K562 (cell line): ENCODE results near the gene RUNX1. TPM values are rescaled to one million over a fixed set of nuclear protein-coding genes. Genes with fewer than 3 reads are reported as not detected.
A peak's percentile ranks its signal among the peaks of the same experiment; 100 is the strongest.

Source experiments
- ARID3B ChIP-seq: fragments of 250-450 bp; sonication (Bioruptor Pico); IDR thresholded peaks from 2 replicates; pipeline ENCODE4 v1.4.0; 2020; ENCODE audit warnings: borderline replicate concordance
- BDP1 ChIP-seq: IDR thresholded peaks from 3 replicates; pipeline ENCODE4 v1.6.1; 2011; ENCODE audit not compliant: insufficient read length, insufficient read depth
- BHLHE40 ChIP-seq: IDR thresholded peaks from 2 replicates; pipeline ENCODE4 v1.6.1; 2011; ENCODE audit warnings: low read length, improper control_type of control experiment
- CBFA2T3 ChIP-seq: fragments of 450-650 bp; IDR thresholded peaks from 2 replicates; pipeline ENCODE4 v1.6.1; 2017
- EHMT2 ChIP-seq: fragments of 450-650 bp; IDR thresholded peaks from 2 replicates; pipeline ENCODE4 v1.6.1; 2018; ENCODE audit warnings: antibody characterized with exemption
- ESRRA ChIP-seq: fragments of 450-650 bp; IDR thresholded peaks from 2 replicates; pipeline ENCODE4 v1.6.1; 2014; ENCODE audit warnings: low read depth, mild to moderate bottlenecking, moderate library complexity, borderline replicate concordance
- HDAC2 ChIP-seq: fragments of 450-650 bp; IDR thresholded peaks from 2 replicates; pipeline ENCODE4 v1.6.1; 2016; ENCODE audit warnings: mild to moderate bottlenecking
- IFI16 ChIP-seq: fragments of 250-450 bp; sonication (Bioruptor Pico); IDR thresholded peaks from 2 replicates; pipeline ENCODE4 v2.1.2; 2022; ENCODE audit warnings: mild to moderate bottlenecking, inconsistent platforms
- KDM1A ChIP-seq, 2 experiments: fragments of 450-650 bp; IDR thresholded peaks; 2 replicates each; pipeline ENCODE4 v1.6.1; 2016; ENCODE audit warnings: mild to moderate bottlenecking in 2 of 2
- MAZ ChIP-seq, 2 experiments: fragments of 450-650 bp in 1 of 2; sonication (generic) in 1 of 2; formaldehyde crosslinking; IDR thresholded peaks in 1 of 2; conservative IDR thresholded peaks in 1 of 2; 2 replicates each; pipeline versions ENCODE4 v1.4.0 to v1.5.0; 2020; ENCODE audit warnings: mild to moderate bottlenecking in 1 of 2, missing genetic modification reagents in 1 of 2
- NCOR1 ChIP-seq: fragments of 450-650 bp; IDR thresholded peaks from 2 replicates; pipeline ENCODE4 v1.6.1; 2016; ENCODE audit warnings: mild to moderate bottlenecking, moderate library complexity
- NRF1 ChIP-seq, 2 experiments: fragments of 450-650 bp; IDR thresholded peaks in 1 of 2; conservative IDR thresholded peaks in 1 of 2; 2 replicates each; pipeline ENCODE4 v1.6.1; 2014; ENCODE audit warnings: mild to moderate bottlenecking in 2 of 2
- PML ChIP-seq: IDR thresholded peaks from 2 replicates; pipeline ENCODE4 v1.6.1; 2012; ENCODE audit warnings: low read length, inconsistent platforms
- RFX1 ChIP-seq: fragments of 450-650 bp; IDR thresholded peaks from 2 replicates; pipeline ENCODE4 v1.6.1; 2016; ENCODE audit warnings: mild to moderate bottlenecking, moderate library complexity
- SMARCA4 ChIP-seq: fragments of 450-650 bp; IDR thresholded peaks from 2 replicates; pipeline ENCODE4 v1.6.1; 2016
- SMARCA5 ChIP-seq: fragments of 450-650 bp; IDR thresholded peaks from 2 replicates; pipeline ENCODE4 v1.6.1; 2016
- SOX6 ChIP-seq: fragments of 450-650 bp; IDR thresholded peaks from 2 replicates; pipeline ENCODE4 v1.6.1; 2014; ENCODE audit warnings: mild to moderate bottlenecking
- SREBF1 ChIP-seq: fragments of 150-350 bp; IDR thresholded peaks from 2 replicates; pipeline ENCODE4 v1.6.1; 2014; ENCODE audit warnings: antibody characterized with exemption, low read depth, low read length, borderline replicate concordance
- SRSF1 ChIP-seq: fragments of 200-400 bp; formaldehyde crosslinking; IDR thresholded peaks from 2 replicates; pipeline ENCODE4 v1.6.1; 2017; ENCODE audit warnings: mild to moderate bottlenecking, low read depth, low read length, moderate library complexity
- STAT5A ChIP-seq: IDR thresholded peaks from 2 replicates; pipeline ENCODE4 v1.6.1; 2012; ENCODE audit warnings: low read length, inconsistent platforms, borderline replicate concordance
- TBL1XR1 ChIP-seq, 2 experiments: IDR thresholded peaks; 2 replicates each; pipeline ENCODE4 v1.6.1; 2012; ENCODE audit warnings: improper control_type of control experiment in 2 of 2, low read length in 2 of 2, mild to moderate bottlenecking in 1 of 2
- TEAD4 ChIP-seq, 2 experiments: sonication (generic) in 1 of 2; formaldehyde crosslinking in 1 of 2; IDR thresholded peaks; 2 replicates each; pipeline versions ENCODE4 v1.6.1 to v1.8.0; 2012 to 2022; ENCODE audit warnings: borderline replicate concordance in 1 of 2, inconsistent platforms in 1 of 2, low read length in 1 of 2, mild to moderate bottlenecking in 1 of 2, missing genetic modification reagents in 1 of 2
- ZBTB1 ChIP-seq: sonication (generic); formaldehyde crosslinking; IDR thresholded peaks from 2 replicates; pipeline ENCODE4 v1.8.1; 2023; ENCODE audit warnings: missing genetic modification reagents, low read depth, mild to moderate bottlenecking, borderline replicate concordance
- ZFP36 ChIP-seq: fragments of 150-350 bp; IDR thresholded peaks from 2 replicates; pipeline ENCODE4 v1.6.1; 2018; ENCODE audit warnings: low read length, low read depth; ENCODE audit not compliant: partially characterized antibody
- ZNF561 ChIP-seq: fragments of 450-650 bp; formaldehyde crosslinking; conservative IDR thresholded peaks from 2 replicates; pipeline ENCODE4 v1.4.0; 2020; ENCODE audit warnings: mild to moderate bottlenecking, moderate library complexity
- ZNF75A ChIP-seq: fragments of 450-650 bp; formaldehyde crosslinking; IDR thresholded peaks from 2 replicates; pipeline ENCODE4 v1.4.0; 2020; ENCODE audit warnings: mild to moderate bottlenecking
- ZNF785 ChIP-seq: fragments of 250-450 bp; sonication (Bioruptor Pico); IDR thresholded peaks from 2 replicates; pipeline ENCODE4 v1.4.0; 2020; ENCODE audit warnings: mild to moderate bottlenecking
- ZZZ3 ChIP-seq: fragments of 450-650 bp; IDR thresholded peaks from 2 replicates; pipeline ENCODE4 v1.6.1; 2016; ENCODE audit warnings: antibody characterized with exemption, mild to moderate bottlenecking, moderate library complexity
- polyA plus RNA-seq, 8 experiments: library from polyadenylated mRNA; depleted of rRNA in 4 of 8; stranded (reverse) in 5 of 8; unstranded in 3 of 8; fragments of >200 nt; fragmentation: Nextera tagmentation in 2 of 8; fragmentation: Illumina TruSeq in 1 of 8; extraction: Ambion mirVana in 2 of 8; extraction: Trizol in 1 of 8; gene quantifications; 2 replicates each; pipeline versions ENCODE4 v1.2.1 to v1.2.3, GENCODE V29; 2011 to 2014; ENCODE audit warnings: inconsistent platforms in 1 of 8, missing spikeins in 1 of 8
- total RNA-seq, 7 experiments: library from RNA; depleted of rRNA in 6 of 7; stranded (reverse); fragments of >200 nt in 6 of 7; fragmentation: Illumina TruSeq in 2 of 7; extraction: Trizol in 2 of 7; gene quantifications; 2 replicates each; pipeline versions ENCODE4 v1.2.1 to v1.2.3, GENCODE V29; 2011 to 2021; ENCODE audit warnings: low replicate concordance in 1 of 7
- TF ChIP-seq, protein P1 (sequence below), 2 experiments: fragments of 450-650 bp in 1 of 2; sonication (generic) in 1 of 2; formaldehyde crosslinking in 1 of 2; IDR thresholded peaks in 1 of 2; conservative IDR thresholded peaks in 1 of 2; 2 replicates each; pipeline versions ENCODE4 v1.6.1 to v1.8.1; 2016 to 2023; ENCODE audit warnings: mild to moderate bottlenecking in 2 of 2, moderate library complexity in 2 of 2, inconsistent platforms in 1 of 2, missing genetic modification reagents in 1 of 2
- TF ChIP-seq, protein P2 (sequence below): fragments of 450-650 bp; conservative IDR thresholded peaks from 2 replicates; pipeline ENCODE4 v1.6.1; 2016; ENCODE audit warnings: missing genetic modification characterization, low read depth, mild to moderate bottlenecking, missing compliant biosample characterization, moderate library complexity

RUNX1 gene
- total and polyA plus RNA-seq, 9 of the 15 experiments (the other 6 are each of a cell fraction or from before 2014, with no cell fraction given): 2.2 to 68.6 (median 17.8) TPM

- no peak for TF ChIP-seq SREBF1
- TF ChIP-seq ZNF785: no peak
- TF ChIP-seq KDM1A (IDR thresholded peaks at IDR 0.05): peak; percentile 94 to 96
- TF ChIP-seq, protein P1, sequence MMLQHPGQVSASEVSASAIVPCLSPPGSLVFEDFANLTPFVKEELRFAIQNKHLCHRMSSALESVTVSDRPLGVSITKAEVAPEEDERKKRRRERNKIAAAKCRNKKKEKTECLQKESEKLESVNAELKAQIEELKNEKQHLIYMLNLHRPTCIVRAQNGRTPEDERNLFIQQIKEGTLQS (IDR thresholded peaks at IDR 0.05): peak; percentile 60; the same call in 1 of the 2 replicates
- TF ChIP-seq, protein P1 (CRISPR knock-in tag; conservative IDR thresholded peaks at IDR 0.05): no peak
- TF ChIP-seq STAT5A: peak; percentile 71
- no peak for TF ChIP-seq SRSF1
- peak; percentile 54; the same call in 1 of the 2 replicates for TF ChIP-seq TEAD4 (IDR thresholded peaks at IDR 0.05; ENCODE audit: low read length)
- TF ChIP-seq TEAD4 (CRISPR knock-in tag; IDR thresholded peaks at IDR 0.05; ENCODE audit: borderline replicate concordance): no peak
- no peak for TF ChIP-seq MAZ (CRISPR knock-in tag; conservative IDR thresholded peaks at IDR 0.05 in 1 of 2, IDR thresholded peaks at IDR 0.05 in 1 of 2)
- TF ChIP-seq ESRRA: no peak
- TF ChIP-seq ZFP36: peak; percentile 33
- TF ChIP-seq ZBTB1 (CRISPR knock-in tag): no peak
- TF ChIP-seq ARID3B (CRISPR knock-in tag): no peak
- peak; percentile 93 for TF ChIP-seq HDAC2
- no peak for TF ChIP-seq ZNF561 (CRISPR knock-in tag)
- peak in 1 of 2 experiments; percentile 64; a peak in 1 of 4 replicates for TF ChIP-seq TBL1XR1 (IDR thresholded peaks at IDR 0.05; ENCODE audit: low read length in 2 of 2)
- no peak for TF ChIP-seq BHLHE40
- TF ChIP-seq SMARCA5: no peak
- TF ChIP-seq NRF1 (conservative IDR thresholded peaks at IDR 0.05 in 1 of 2, IDR thresholded peaks at IDR 0.05 in 1 of 2): no peak; a peak in 1 of 4 replicates
- no peak for TF ChIP-seq EHMT2
- no peak for TF ChIP-seq ZZZ3
- peak; percentile 42 for TF ChIP-seq NCOR1
- peak; percentile 50 for TF ChIP-seq SOX6
- no peak for TF ChIP-seq IFI16 (CRISPR knock-in tag)
- peak; percentile 71 for TF ChIP-seq CBFA2T3
- no peak for TF ChIP-seq BDP1
- TF ChIP-seq, protein P2, sequence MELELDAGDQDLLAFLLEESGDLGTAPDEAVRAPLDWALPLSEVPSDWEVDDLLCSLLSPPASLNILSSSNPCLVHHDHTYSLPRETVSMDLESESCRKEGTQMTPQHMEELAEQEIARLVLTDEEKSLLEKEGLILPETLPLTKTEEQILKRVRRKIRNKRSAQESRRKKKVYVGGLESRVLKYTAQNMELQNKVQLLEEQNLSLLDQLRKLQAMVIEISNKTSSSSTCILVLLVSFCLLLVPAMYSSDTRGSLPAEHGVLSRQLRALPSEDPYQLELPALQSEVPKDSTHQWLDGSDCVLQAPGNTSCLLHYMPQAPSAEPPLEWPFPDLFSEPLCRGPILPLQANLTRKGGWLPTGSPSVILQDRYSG (tag): no peak
- TF ChIP-seq ZNF75A: no peak
- no peak; the same call in 1 of the 2 replicates for TF ChIP-seq PML
- TF ChIP-seq SMARCA4: peak; percentile 60
- TF ChIP-seq RFX1: no peak
These were observed 151.3 kb downstream of the RUNX1 start (continued) for GRCh38 chr21:34897828-34898227.
